GM12878 (cell line): ENCODE data around the gene GGNBP2. TPM values are rescaled to one million over a fixed set of nuclear protein-coding genes. Genes with fewer than 3 reads are reported as not detected.

Experiments used
- ATAC-seq: fragments of 200-7000 bp; cut with Tn5 transposase; 3 replicates; pipeline ENCODE4 v1.9.1; 2020; ENCODE audit warnings: mild to moderate bottlenecking, moderate library complexity
- BruUV-seq: library from RNA; stranded (reverse); fragments of 400-500 nt; replicated peaks from 2 replicates; lab custom pipeline; 2021; lab: Mats Ljungman, UMichigan
- CTCF ChIA-PET: fragments of 300-600 bp; sonication (Branson Sonifier 250); formaldehyde crosslinking; extraction: SDS; loops from one replicate; lab custom pipeline; 2021; ENCODE audit warnings: inconsistent platforms; lab: Yijun Ruan, JAX
- POLR2A ChIA-PET: fragments of 350-600 bp; formaldehyde crosslinking; extraction: SDS; loops from one replicate; lab custom pipeline; 2021; ENCODE audit warnings: inconsistent platforms; lab: Charles Lee
- RAD21 ChIA-PET: fragments of 300-600 bp; sonication (Branson Sonifier 250); formaldehyde crosslinking; loops from one replicate; lab custom pipeline; 2023; ENCODE audit warnings: antibody characterized with exemption; ENCODE audit not compliant: unreplicated experiment; lab: Charles Lee
- SMC1A ChIA-PET: fragments of 300-600 bp; sonication (Branson Sonifier 250); formaldehyde crosslinking; loops from one replicate; lab custom pipeline; 2023; ENCODE audit not compliant: unreplicated experiment, uncharacterized antibody; lab: Charles Lee
- DNase-seq: peaks from one replicate; pipeline ENCODE4 v3.0.0-alpha.2; 2011; ENCODE audit warnings: low read depth, low spot score
- FAIRE-seq: peaks from 3 replicates; lab custom pipeline; 2011; peaks lifted over from hg19 to GRCh38; lab: Jason Lieb, UNC
- H2AFZ ChIP-seq: 2 replicates; pipeline ENCODE4 v1.6.0; 2011; ENCODE audit warnings: low read depth, low read length, control low read depth; ENCODE audit not compliant: control insufficient read depth
- H3K27ac ChIP-seq: 2 replicates; pipeline ENCODE4 v1.5.1; 2011; ENCODE audit warnings: control low read depth; ENCODE audit not compliant: control insufficient read depth, insufficient read depth
- H3K27me3 ChIP-seq, 2 experiments: replicated peaks in 1 of 2; 2 replicates each; pipeline versions ENCODE4 v1.6.0 to v1.6.1; 2011; ENCODE audit warnings: low read length in 1 of 2; ENCODE audit not compliant: control insufficient read depth in 2 of 2, insufficient read depth in 2 of 2
- H3K36me3 ChIP-seq, 2 experiments: 2 replicates each; pipeline ENCODE4 v1.5.1; 2011; ENCODE audit warnings: low read length in 1 of 2; ENCODE audit not compliant: control insufficient read depth in 2 of 2, insufficient read depth in 2 of 2
- H3K4me1 ChIP-seq: 2 replicates; pipeline ENCODE4 v1.6.1; 2011; ENCODE audit warnings: mild to moderate bottlenecking, low read length, moderate library complexity, mixed read lengths; ENCODE audit not compliant: control insufficient read depth, insufficient read depth
- H3K4me2 ChIP-seq: 2 replicates; pipeline ENCODE4 v1.6.0; 2011; ENCODE audit warnings: control low read depth; ENCODE audit not compliant: control insufficient read depth, insufficient read depth
- H3K4me3 ChIP-seq: fragments of 200-600 bp; sonication (generic); 2 replicates; pipeline ENCODE4 v1.5.1; 2016
- H3K79me2 ChIP-seq: 2 replicates; pipeline ENCODE4 v1.6.0; 2011; ENCODE audit warnings: low read length; ENCODE audit not compliant: control insufficient read depth, insufficient read depth
- H3K9ac ChIP-seq: 2 replicates; pipeline ENCODE4 v1.8.0; 2011; ENCODE audit warnings: low read length, control low read depth, mixed read lengths; ENCODE audit not compliant: control insufficient read depth, insufficient read depth
- H3K9me3 ChIP-seq: replicated peaks from 3 replicates; pipeline ENCODE4 v1.5.1; 2011; ENCODE audit warnings: mild to moderate bottlenecking, low read length; ENCODE audit not compliant: control insufficient read depth, insufficient read depth
- H4K20me1 ChIP-seq: 2 replicates; pipeline ENCODE4 v1.6.0; 2011; ENCODE audit not compliant: control insufficient read depth, insufficient read depth
- CBX5 ChIP-seq: sonication (generic); IDR thresholded peaks from 2 replicates; pipeline ENCODE4 v1.6.1; 2016; ENCODE audit warnings: low read depth, moderate library complexity, mild to moderate bottlenecking, inconsistent platforms
- CREB1 ChIP-seq: IDR thresholded peaks from 2 replicates; pipeline ENCODE4 v1.6.1; 2012; ENCODE audit warnings: low read depth, mild to moderate bottlenecking, inconsistent platforms
- MEF2A ChIP-seq: IDR thresholded peaks from 2 replicates; pipeline ENCODE4 v1.6.1; 2011; ENCODE audit warnings: low read depth, mild to moderate bottlenecking, low read length, moderate library complexity; ENCODE audit not compliant: insufficient read depth
- RAD21 ChIP-seq: IDR thresholded peaks from 2 replicates; pipeline ENCODE4 v1.6.1; 2011; ENCODE audit warnings: mild to moderate bottlenecking, low read depth, low read length, moderate library complexity; ENCODE audit not compliant: insufficient read depth
- ZNF592 ChIP-seq: fragments of 450-650 bp; IDR thresholded peaks from 2 replicates; pipeline ENCODE4 v1.6.1; 2017; ENCODE audit warnings: mild to moderate bottlenecking, moderate library complexity
- WGBS: methylation state at CpG from one replicate; pipeline ENCODE4 v1.1.6; 2016; ENCODE audit warnings: low lambda C conversion rate; ENCODE audit not compliant: insufficient replicate concordance, insufficient coverage; ENCODE audit errors: missing lambda C conversion rate; 5-methylcytosine and 5-hydroxymethylcytosine counted together
- in situ Hi-C: fragments of 300-500 bp; cut with MboI; formaldehyde crosslinking; loops from 9 replicates; pipeline ENCODE4 v1.14.3; 2018; ENCODE audit warnings: mixed read lengths
- intact Hi-C: fragments of 100-400 bp; cut with micrococcal nuclease; formaldehyde crosslinking; loops from one replicate; pipeline ENCODE4 v1.14.2; 2022; ENCODE audit not compliant: unreplicated experiment
- polyA plus RNA-seq, 11 experiments: library from polyadenylated mRNA; depleted of rRNA in 4 of 11; unstranded in 6 of 11; stranded (reverse) in 5 of 11; fragments of >200 nt; fragmentation: Nextera tagmentation in 4 of 11; fragmentation: Illumina TruSeq in 1 of 11; extraction: Ambion mirVana in 4 of 11; extraction: Trizol in 1 of 11; gene quantifications; 1 replicate in 1 of 11; 2 replicates in 10 of 11; pipeline versions ENCODE4 v1.2.1 to v1.2.3, GENCODE V29; 2011 to 2016; ENCODE audit warnings: inconsistent platforms in 2 of 11, missing spikeins in 2 of 11, low read depth in 1 of 11
- total RNA-seq, 4 experiments: library from RNA; depleted of rRNA in 3 of 4; stranded (reverse); fragments of >200 nt in 3 of 4; fragmentation: Illumina TruSeq in 1 of 4; extraction: Trizol in 1 of 4; gene quantifications; 2 replicates each; pipeline versions ENCODE4 v1.2.1 to v1.2.3, GENCODE V29; 2013 to 2021
- TF ChIP-seq, protein P1 (sequence below): fragments of 150-350 bp; IDR thresholded peaks from 2 replicates; pipeline ENCODE4 v1.6.1; 2014; ENCODE audit warnings: mild to moderate bottlenecking, low read depth, low read length

The GGNBP2 gene
- total and polyA plus RNA-seq, 10 of the 15 experiments (the other 5 are each of a cell fraction or from before 2014, with no cell fraction given): 36.3 to 82.0 (median 50.0) TPM

- RAD21 ChIA-PET: no interaction called here
- WGBS: 77% methylated on average over 6 of the region's 6 CpGs
- H3K9ac ChIP-seq: no peak overlapping the region
Measured at GRCh38 chr17:36506249-36506826, 38.4 kb upstream of the GGNBP2 start.

More at GRCh38 chr17:36506249-36506826, 38.4 kb upstream of the GGNBP2 start:
- Histone ChIP-seq H3K4me2 (no peak overlapping the region), H3K27ac (no peak overlapping the region), H3K27me3 (no peaks in the 10 kb centered on the region), H2AFZ (no peak overlapping the region), H3K9me3 (no peaks in the 10 kb centered on the region), H4K20me1 (no peaks in the 10 kb centered on the region), H3K36me3 (peaks cover 17 to 21% of the 10 kb centered on the region in 2 experiments), H3K4me3 (no peak overlapping the region), H3K4me1 (no peaks in the 10 kb centered on the region), H3K79me2 (no peaks in the 10 kb centered on the region)
- ChIA-PET SMC1A (interaction anchor here (0.6 to 1.5 kb wide), 2 partner anchors 18 to 68 kb away, joined by 3 to 4 read pairs; no protein-coding TSS in a partner anchor), POLR2A (interaction anchor here (0.6 kb wide), 1 partner anchor 9 kb away, joined by 3 read pairs; no protein-coding TSS in a partner anchor), CTCF (interaction anchor here (0.6 kb wide), 1 partner anchor 1044 kb away, joined by 4 read pairs; no protein-coding TSS in a partner anchor)
- DNase-seq: no peak
- no TSS peak for BruUV-seq
- ATAC-seq: no peak
- in situ Hi-C loops (no loop called here), intact Hi-C loops (no loop called here)
- no peak for TF ChIP-seq RAD21
- no peak for TF ChIP-seq CREB1
- no peak for TF ChIP-seq ZNF592
- no peak for TF ChIP-seq CBX5
- TF ChIP-seq MEF2A: no peak
- TF ChIP-seq, protein P1, sequence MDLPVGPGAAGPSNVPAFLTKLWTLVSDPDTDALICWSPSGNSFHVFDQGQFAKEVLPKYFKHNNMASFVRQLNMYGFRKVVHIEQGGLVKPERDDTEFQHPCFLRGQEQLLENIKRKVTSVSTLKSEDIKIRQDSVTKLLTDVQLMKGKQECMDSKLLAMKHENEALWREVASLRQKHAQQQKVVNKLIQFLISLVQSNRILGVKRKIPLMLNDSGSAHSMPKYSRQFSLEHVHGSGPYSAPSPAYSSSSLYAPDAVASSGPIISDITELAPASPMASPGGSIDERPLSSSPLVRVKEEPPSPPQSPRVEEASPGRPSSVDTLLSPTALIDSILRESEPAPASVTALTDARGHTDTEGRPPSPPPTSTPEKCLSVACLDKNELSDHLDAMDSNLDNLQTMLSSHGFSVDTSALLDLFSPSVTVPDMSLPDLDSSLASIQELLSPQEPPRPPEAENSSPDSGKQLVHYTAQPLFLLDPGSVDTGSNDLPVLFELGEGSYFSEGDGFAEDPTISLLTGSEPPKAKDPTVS: no peak
- FAIRE-seq: no peak
